Epithelial cell of prostate (primary cell): ENCODE data around the gene NWD2.
"Not testable (repeated sequence)": the region's sequence is repeated elsewhere in the genome, so short reads cannot be mapped to it uniquely, and the experiment has no call there.

Experiments
- DNase-seq: peaks from one replicate; pipeline ENCODE4 v3.0.0-alpha.2; 2011; ENCODE audit warnings: low read depth, low spot score
- H3K27ac ChIP-seq: fragments of 450-650 bp; 2 replicates; pipeline ENCODE4 v1.5.1; 2017; ENCODE audit warnings: mild to moderate bottlenecking

Gene NWD2

GRCh38 chr4:37486166-37486565 is 241.6 kb downstream of the NWD2 start:
- DNase-seq = peak; percentile 20

GRCh38 chr4:37487668-37488067 is 243.1 kb downstream of the NWD2 start:
- no peak for DNase-seq
- H3K27ac ChIP-seq = no peak overlapping the region

More at GRCh38 chr4:37486166-37486565, 241.6 kb downstream of the NWD2 start:
- H3K27ac ChIP-seq = no peak overlapping the region

DNA sequence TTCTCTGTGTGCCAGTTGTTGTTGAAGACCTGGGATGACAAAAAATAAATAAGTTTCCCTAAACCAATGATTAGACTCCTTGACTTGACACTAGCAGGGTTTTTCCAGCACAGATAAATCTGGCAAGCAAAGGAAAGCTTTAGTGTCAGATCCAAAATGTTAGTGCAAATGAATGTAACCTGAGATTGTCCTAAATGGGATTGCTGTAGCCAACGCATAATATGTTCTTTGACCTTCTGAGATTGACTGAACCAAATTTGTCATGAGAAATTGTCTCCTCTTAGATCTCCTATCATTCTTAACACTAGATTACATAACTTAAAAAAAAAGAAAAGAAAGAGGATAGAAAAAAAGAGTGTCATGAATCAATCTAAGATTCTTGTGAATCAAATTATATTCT is 245.2 kb downstream of the NWD2 start:
- DNase-seq = no peak

DNA sequence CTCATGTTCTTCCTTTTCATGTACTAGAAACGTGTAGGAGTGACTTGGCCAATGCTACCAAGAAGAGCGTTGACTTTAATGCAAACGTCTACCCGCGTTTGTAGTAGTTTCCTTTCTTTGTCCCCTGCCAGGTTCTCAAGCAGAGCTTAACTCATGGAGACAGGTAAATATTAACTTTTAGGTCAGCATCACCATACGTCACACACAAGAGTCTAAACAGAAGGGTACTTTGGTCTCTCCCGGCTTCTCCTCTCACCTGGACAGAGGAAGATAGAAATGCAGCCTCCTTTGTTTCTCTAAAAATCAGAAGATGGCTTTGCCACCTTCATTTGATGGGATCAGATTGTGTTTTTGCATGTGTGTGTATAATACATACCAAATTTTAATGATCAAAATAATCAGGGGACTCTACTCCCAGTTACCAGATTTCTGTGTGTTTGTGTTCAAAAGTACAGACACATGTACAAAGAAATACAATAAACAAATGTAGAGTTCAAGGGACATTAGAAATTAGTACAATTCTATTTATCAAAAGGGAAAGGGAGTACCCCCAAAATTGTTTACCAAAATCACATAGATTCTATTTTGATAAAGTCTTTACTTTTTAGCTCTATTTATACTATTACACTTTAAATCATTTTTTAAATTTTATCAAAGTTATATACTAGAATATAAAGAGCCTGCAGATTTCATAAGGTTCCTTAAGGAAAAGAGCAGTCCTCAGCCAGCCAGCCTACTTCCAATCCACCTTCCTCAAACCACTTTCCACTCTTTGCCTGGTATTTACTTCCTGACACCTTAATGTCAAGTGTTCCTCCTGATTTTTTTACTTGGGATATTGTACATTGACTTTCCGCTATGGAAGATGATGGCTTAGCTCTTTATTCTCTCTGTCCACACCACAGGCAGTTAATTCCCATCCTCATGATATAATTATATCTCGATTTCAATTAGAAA is 246.1 kb downstream of the NWD2 start:
- no peak for DNase-seq
- H3K27ac ChIP-seq = no peak overlapping the region

More for the DNA sequence above, 245.2 kb downstream of the NWD2 start:
- no peak overlapping the region for H3K27ac ChIP-seq

DNA sequence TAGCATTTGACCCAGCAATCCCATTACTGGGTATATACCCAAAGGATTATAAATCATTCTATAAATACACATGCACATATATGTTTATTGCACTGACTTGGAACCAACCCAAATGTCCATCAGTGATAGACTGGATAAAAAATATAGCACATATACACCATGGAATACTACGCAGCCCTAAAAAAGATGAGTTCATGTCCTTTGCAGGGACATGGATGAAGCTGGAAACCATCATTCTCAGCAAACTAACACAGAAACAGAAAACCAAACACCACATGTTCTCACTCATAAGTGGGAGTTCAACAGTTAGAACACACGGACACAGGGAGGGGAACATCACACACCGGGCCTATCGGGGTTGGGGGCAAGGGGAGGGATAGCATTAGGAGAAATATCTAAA is 250.8 kb downstream of the NWD2 start:
- not testable (repeated sequence) for DNase-seq, H3K27ac ChIP-seq
